Endothelial cell of umbilical vein (primary cell): ENCODE data around the gene RMDN2. TPM values are rescaled to one million over a fixed set of nuclear protein-coding genes. Genes with fewer than 3 reads are reported as not detected.

ENCODE experiments used
- BruUV-seq: library from RNA; stranded (reverse); fragments of 400-500 nt; replicated peaks from 2 replicates; lab custom pipeline; 2021; lab: Mats Ljungman, UMichigan
- CTCF ChIA-PET: fragments of 300-600, 350-600 bp; sonication (Branson Sonifier 250); formaldehyde crosslinking; loops from one replicate; lab custom pipeline; 2021; ENCODE audit warnings: antibody characterized with exemption, inconsistent platforms; lab: Charles Lee
- POLR2A ChIA-PET: fragments of 300-600, 350-600 bp; sonication (Branson Sonifier 250); formaldehyde crosslinking; loops from one replicate; lab custom pipeline; 2021; ENCODE audit warnings: antibody characterized with exemption, inconsistent platforms; lab: Charles Lee
- DNase-seq: peaks from one replicate; pipeline ENCODE4 v3.0.0-alpha.2; 2011; ENCODE audit warnings: low read depth, low spot score
- FAIRE-seq: peaks from 2 replicates; lab custom pipeline; 2011; peaks lifted over from hg19 to GRCh38; lab: Jason Lieb, UNC
- H2AFZ ChIP-seq: 2 replicates; pipeline ENCODE4 v1.6.0; 2012; ENCODE audit warnings: low read depth, low read length, control low read depth, inconsistent platforms
- H3K27ac ChIP-seq: 2 replicates; pipeline ENCODE4 v1.5.1; 2011; ENCODE audit warnings: low read depth, mild to moderate bottlenecking, control low read depth, low read length, moderate library complexity; ENCODE audit not compliant: insufficient read depth
- H3K27me3 ChIP-seq, 2 experiments: 2 replicates each; pipeline versions ENCODE4 v1.6.0 to v1.6.1; 2011; ENCODE audit warnings: low read length in 2 of 2, mixed read lengths in 1 of 2; ENCODE audit not compliant: control insufficient read depth in 2 of 2, insufficient read depth in 2 of 2
- H3K36me3 ChIP-seq, 2 experiments: 2 replicates in 1 of 2; 3 replicates in 1 of 2; pipeline ENCODE4 v1.5.1; 2011; ENCODE audit warnings: low read length in 2 of 2, mild to moderate bottlenecking in 1 of 2, moderate library complexity in 1 of 2; ENCODE audit not compliant: control insufficient read depth in 2 of 2, insufficient read depth in 2 of 2; ENCODE audit errors: extremely low read depth in 1 of 2
- H3K4me1 ChIP-seq: 3 replicates; pipeline ENCODE4 v1.5.1; 2011; ENCODE audit warnings: mild to moderate bottlenecking, low read length; ENCODE audit not compliant: control insufficient read depth, insufficient read depth; ENCODE audit errors: extremely low read depth
- H3K4me2 ChIP-seq: 2 replicates; pipeline ENCODE4 v1.6.1; 2011; ENCODE audit warnings: low read length, control low read depth, mixed read lengths; ENCODE audit not compliant: insufficient read depth
- H3K4me3 ChIP-seq, 3 experiments: fragments of 200-600 bp in 1 of 3; sonication (generic), shearing (Covaris generic) in 1 of 3; replicated peaks in 1 of 3; 2 replicates each; pipeline ENCODE4 v1.5.1; 2011 to 2016; ENCODE audit warnings: control low read depth in 3 of 3, low read length in 3 of 3, mild to moderate bottlenecking in 2 of 3, inconsistent platforms in 1 of 3, low read depth in 1 of 3, moderate library complexity in 1 of 3; ENCODE audit not compliant: insufficient read depth in 1 of 3
- H3K79me2 ChIP-seq: 2 replicates; pipeline ENCODE4 v1.6.0; 2012; ENCODE audit warnings: low read length, inconsistent platforms; ENCODE audit not compliant: control insufficient read depth, insufficient read depth
- H3K9ac ChIP-seq: replicated peaks from 2 replicates; pipeline ENCODE3; 2011; ENCODE audit warnings: low read length, control low read depth; ENCODE audit not compliant: insufficient read depth; ENCODE audit errors: extremely low read depth
- H3K9me1 ChIP-seq: replicated peaks from 3 replicates; pipeline ENCODE4 v1.6.0; 2011; ENCODE audit warnings: mild to moderate bottlenecking, low read length; ENCODE audit not compliant: control insufficient read depth, insufficient read depth; ENCODE audit errors: extremely low read depth
- H3K9me3 ChIP-seq: replicated peaks from 2 replicates; pipeline ENCODE4 v1.5.1; 2012; ENCODE audit warnings: low read length, inconsistent platforms; ENCODE audit not compliant: control insufficient read depth, insufficient read depth
- H4K20me1 ChIP-seq: replicated peaks from 2 replicates; pipeline ENCODE3; 2011; ENCODE audit warnings: mild to moderate bottlenecking, low read length; ENCODE audit not compliant: control insufficient read depth, insufficient read depth; ENCODE audit errors: extremely low read depth
- EZH2 ChIP-seq: IDR thresholded peaks from 2 replicates; pipeline ENCODE4 v1.6.1; 2012; ENCODE audit warnings: borderline replicate concordance, low read depth, mild to moderate bottlenecking, moderate library complexity, low read length, inconsistent platforms; ENCODE audit not compliant: severe bottlenecking
- FOS ChIP-seq: IDR thresholded peaks from 2 replicates; pipeline ENCODE4 v1.6.1; 2011; ENCODE audit warnings: mild to moderate bottlenecking, low read length, moderate library complexity, borderline replicate concordance; ENCODE audit not compliant: insufficient read depth
- GATA2 ChIP-seq: IDR thresholded peaks from 2 replicates; pipeline ENCODE4 v1.7.0; 2011; ENCODE audit warnings: low read depth, mild to moderate bottlenecking, moderate library complexity, mixed read lengths, low read length; ENCODE audit not compliant: insufficient read length, insufficient read depth
- JUN ChIP-seq: IDR thresholded peaks from 2 replicates; pipeline ENCODE4 v1.6.1; 2011; ENCODE audit warnings: borderline replicate concordance, low read depth; ENCODE audit not compliant: insufficient read length, insufficient read depth
- MYC ChIP-seq: IDR thresholded peaks from one replicate; pipeline ENCODE4 v1.6.1; 2011; ENCODE audit warnings: mild to moderate bottlenecking, low read depth, low read length
- POLR2A ChIP-seq: IDR thresholded peaks from 2 replicates; pipeline ENCODE4 v1.6.1; 2012; ENCODE audit warnings: low read depth, mild to moderate bottlenecking, control low read depth, low read length
- POLR2AphosphoS5 ChIP-seq: IDR thresholded peaks from 2 replicates; pipeline ENCODE4 v1.6.1; 2012; ENCODE audit warnings: low read depth, mild to moderate bottlenecking, control low read depth, low read length, moderate library complexity; ENCODE audit not compliant: insufficient read depth
- dilution Hi-C: fragments of 300-500 bp; cut with MboI; formaldehyde crosslinking; loops from one replicate; pipeline ENCODE4 v1.15.0; 2019; ENCODE audit warnings: low sequenced_read_pairs; ENCODE audit not compliant: extremely low pct_ligation_motif_present
- intact Hi-C: fragments of 100-400 bp; cut with micrococcal nuclease; formaldehyde crosslinking; loops from one replicate; pipeline ENCODE4 v1.10.0; 2022
- polyA plus RNA-seq, 4 experiments: library from polyadenylated mRNA; depleted of rRNA in 3 of 4; stranded (reverse) in 3 of 4; unstranded in 1 of 4; fragments of >200 nt; gene quantifications; 2 replicates each; pipeline versions ENCODE4 v1.2.1 to v1.2.3, GENCODE V29; 2011 to 2012; ENCODE audit warnings: missing spikeins in 1 of 4
- total RNA-seq: library from RNA; stranded (reverse); gene quantifications from 2 replicates; pipeline ENCODE4 v1.2.3, GENCODE V29; 2021
- TF ChIP-seq, protein P1 (sequence below), 2 donors: IDR thresholded peaks; 1 replicate in 1 of 2; 2 replicates in 1 of 2; pipeline ENCODE4 v1.5.1; 2011; ENCODE audit warnings: low read length in 2 of 2, mild to moderate bottlenecking in 2 of 2, moderate library complexity in 2 of 2, control low read depth in 1 of 2, inconsistent platforms in 1 of 2, low read depth in 1 of 2; ENCODE audit not compliant: insufficient read depth in 1 of 2; ENCODE audit errors: extremely low read depth in 1 of 2
- TF ChIP-seq, protein P2 (sequence below): IDR thresholded peaks from 2 replicates; pipeline ENCODE4 v1.6.1; 2011; ENCODE audit not compliant: insufficient read depth, insufficient read length

The RMDN2 gene
- total and polyA plus RNA-seq, 2 donors (not counting 3 experiments of a cell fraction or from before 2014, with no cell fraction given): 0.97 to 2.8 TPM

- H2AFZ ChIP-seq: no peak overlapping the region
- H4K20me1 ChIP-seq: no peaks in the 10 kb centered on the region
- BruUV-seq: no TSS peak
- H3K4me1 ChIP-seq: no peaks in the 10 kb centered on the region
- ChIA-PET POLR2A (no interaction called here), CTCF (interaction anchor here (1.4 to 4.8 kb wide), 3 partner anchors 10 to 472 kb away, joined by 3 to 40 read pairs (median 9); no protein-coding TSS in a partner anchor)
- no peak overlapping the region for H3K4me2 ChIP-seq
- intact Hi-C loops: no loop called here
- H3K9ac ChIP-seq: no peak overlapping the region
- H3K4me3 ChIP-seq: no peak overlapping the region
- H3K27ac ChIP-seq: no peak overlapping the region
- no peak for DNase-seq
- FAIRE-seq: no peak
- H3K9me1 ChIP-seq: no peaks in the 10 kb centered on the region
- dilution Hi-C loops: no loop called here
- TF ChIP-seq GATA2 (no peak), EZH2 (no peak), POLR2A (no peak)
- TF ChIP-seq, protein P1, sequence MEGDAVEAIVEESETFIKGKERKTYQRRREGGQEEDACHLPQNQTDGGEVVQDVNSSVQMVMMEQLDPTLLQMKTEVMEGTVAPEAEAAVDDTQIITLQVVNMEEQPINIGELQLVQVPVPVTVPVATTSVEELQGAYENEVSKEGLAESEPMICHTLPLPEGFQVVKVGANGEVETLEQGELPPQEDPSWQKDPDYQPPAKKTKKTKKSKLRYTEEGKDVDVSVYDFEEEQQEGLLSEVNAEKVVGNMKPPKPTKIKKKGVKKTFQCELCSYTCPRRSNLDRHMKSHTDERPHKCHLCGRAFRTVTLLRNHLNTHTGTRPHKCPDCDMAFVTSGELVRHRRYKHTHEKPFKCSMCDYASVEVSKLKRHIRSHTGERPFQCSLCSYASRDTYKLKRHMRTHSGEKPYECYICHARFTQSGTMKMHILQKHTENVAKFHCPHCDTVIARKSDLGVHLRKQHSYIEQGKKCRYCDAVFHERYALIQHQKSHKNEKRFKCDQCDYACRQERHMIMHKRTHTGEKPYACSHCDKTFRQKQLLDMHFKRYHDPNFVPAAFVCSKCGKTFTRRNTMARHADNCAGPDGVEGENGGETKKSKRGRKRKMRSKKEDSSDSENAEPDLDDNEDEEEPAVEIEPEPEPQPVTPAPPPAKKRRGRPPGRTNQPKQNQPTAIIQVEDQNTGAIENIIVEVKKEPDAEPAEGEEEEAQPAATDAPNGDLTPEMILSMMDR (IDR thresholded peaks at IDR 0.05; ENCODE audit: extremely low read depth in 1 of 2, insufficient read depth in 1 of 2, low read depth in 1 of 2, low read length in 2 of 2): no peak
- no peaks in the 10 kb centered on the region for H3K36me3 ChIP-seq
- peaks cover 4 to 6% of the 10 kb centered on the region in 2 experiments for H3K27me3 ChIP-seq
- no peaks in the 10 kb centered on the region for H3K79me2 ChIP-seq
- H3K9me3 ChIP-seq: no peaks in the 10 kb centered on the region
Observed at GRCh38 chr2:37886745-37887144, 38.3 kb upstream of the RMDN2 start.

- peaks cover 4 to 6% of the 10 kb centered on the region in 2 experiments for H3K27me3 ChIP-seq
- no peak overlapping the region for H3K27ac ChIP-seq
- no peak overlapping the region for H3K4me3 ChIP-seq
- ChIA-PET POLR2A (no interaction called here), CTCF (interaction anchor here (4.8 to 5.0 kb wide), 2 partner anchors 10 to 491 kb away, joined by 40 to 51 read pairs; no protein-coding TSS in a partner anchor)
- H3K36me3 ChIP-seq: no peaks in the 10 kb centered on the region
- FAIRE-seq (no peak), DNase-seq (no peak)
- no peaks in the 10 kb centered on the region for H3K9me3 ChIP-seq
- H2AFZ ChIP-seq: no peak overlapping the region
- no TSS peak for BruUV-seq
- TF ChIP-seq GATA2 (no peak), POLR2AphosphoS5 (no peak), FOS (no peak), MYC (no peak), JUN (no peak), POLR2A (no peak), EZH2 (no peak)
- TF ChIP-seq, protein P1 (IDR thresholded peaks at IDR 0.05; ENCODE audit: extremely low read depth in 1 of 2, insufficient read depth in 1 of 2, low read depth in 1 of 2, low read length in 2 of 2): no peak
- TF ChIP-seq, protein P2, sequence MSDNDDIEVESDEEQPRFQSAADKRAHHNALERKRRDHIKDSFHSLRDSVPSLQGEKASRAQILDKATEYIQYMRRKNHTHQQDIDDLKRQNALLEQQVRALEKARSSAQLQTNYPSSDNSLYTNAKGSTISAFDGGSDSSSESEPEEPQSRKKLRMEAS: no peak
- no peaks in the 10 kb centered on the region for H4K20me1 ChIP-seq
- intact Hi-C loops (no loop called here), dilution Hi-C loops (no loop called here)
- H3K4me2 ChIP-seq: no peak overlapping the region
- no peaks in the 10 kb centered on the region for H3K79me2 ChIP-seq
- no peaks in the 10 kb centered on the region for H3K9me1 ChIP-seq
- no peak overlapping the region for H3K9ac ChIP-seq
- no peaks in the 10 kb centered on the region for H3K4me1 ChIP-seq
Observed at GRCh38 chr2:37887286-37887685, 37.8 kb upstream of the RMDN2 start.
